Measurements from ENCODE around the gene COX4I2. TPM values are rescaled to one million over a fixed set of nuclear protein-coding genes. Genes with fewer than 3 reads are reported as not detected.
"Not testable (repeated sequence)": the region's sequence is repeated elsewhere in the genome, so short reads cannot be mapped to it uniquely, and the experiment has no call there.

Gene COX4I2
- total RNA-seq, 4 donors from 2014 or later, result 1.0 to 17.0 (median 1.8) TPM; not detected in 1

DNA sequence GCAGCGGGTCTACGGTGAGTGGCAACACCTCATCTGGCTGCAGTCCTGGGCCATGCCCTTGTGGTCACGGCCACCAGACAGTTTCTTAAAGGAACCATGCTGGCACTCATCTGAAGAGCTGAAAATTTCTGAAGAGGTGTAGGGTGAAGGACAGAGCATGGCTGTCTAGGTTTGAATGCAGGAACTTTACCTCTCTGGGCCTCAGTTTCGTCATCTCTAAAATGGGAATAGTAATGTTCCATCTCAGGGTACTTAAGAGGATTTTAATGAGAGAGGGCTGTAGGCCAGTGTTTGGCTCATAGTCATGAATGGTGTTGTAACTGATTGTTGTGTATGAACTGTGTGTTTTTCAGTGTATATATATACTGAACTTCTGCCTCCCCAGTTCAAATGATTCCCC lies 5.8 kb downstream of the COX4I2 start:
- no peak for DNase-seq (ENCODE audit: low spot score)
- TF ChIP-seq, protein P1, sequence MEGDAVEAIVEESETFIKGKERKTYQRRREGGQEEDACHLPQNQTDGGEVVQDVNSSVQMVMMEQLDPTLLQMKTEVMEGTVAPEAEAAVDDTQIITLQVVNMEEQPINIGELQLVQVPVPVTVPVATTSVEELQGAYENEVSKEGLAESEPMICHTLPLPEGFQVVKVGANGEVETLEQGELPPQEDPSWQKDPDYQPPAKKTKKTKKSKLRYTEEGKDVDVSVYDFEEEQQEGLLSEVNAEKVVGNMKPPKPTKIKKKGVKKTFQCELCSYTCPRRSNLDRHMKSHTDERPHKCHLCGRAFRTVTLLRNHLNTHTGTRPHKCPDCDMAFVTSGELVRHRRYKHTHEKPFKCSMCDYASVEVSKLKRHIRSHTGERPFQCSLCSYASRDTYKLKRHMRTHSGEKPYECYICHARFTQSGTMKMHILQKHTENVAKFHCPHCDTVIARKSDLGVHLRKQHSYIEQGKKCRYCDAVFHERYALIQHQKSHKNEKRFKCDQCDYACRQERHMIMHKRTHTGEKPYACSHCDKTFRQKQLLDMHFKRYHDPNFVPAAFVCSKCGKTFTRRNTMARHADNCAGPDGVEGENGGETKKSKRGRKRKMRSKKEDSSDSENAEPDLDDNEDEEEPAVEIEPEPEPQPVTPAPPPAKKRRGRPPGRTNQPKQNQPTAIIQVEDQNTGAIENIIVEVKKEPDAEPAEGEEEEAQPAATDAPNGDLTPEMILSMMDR (IDR thresholded peaks at IDR 0.05), result no peak
- ATAC-seq (ENCODE audit: low FRiP score), result no peak

DNA sequence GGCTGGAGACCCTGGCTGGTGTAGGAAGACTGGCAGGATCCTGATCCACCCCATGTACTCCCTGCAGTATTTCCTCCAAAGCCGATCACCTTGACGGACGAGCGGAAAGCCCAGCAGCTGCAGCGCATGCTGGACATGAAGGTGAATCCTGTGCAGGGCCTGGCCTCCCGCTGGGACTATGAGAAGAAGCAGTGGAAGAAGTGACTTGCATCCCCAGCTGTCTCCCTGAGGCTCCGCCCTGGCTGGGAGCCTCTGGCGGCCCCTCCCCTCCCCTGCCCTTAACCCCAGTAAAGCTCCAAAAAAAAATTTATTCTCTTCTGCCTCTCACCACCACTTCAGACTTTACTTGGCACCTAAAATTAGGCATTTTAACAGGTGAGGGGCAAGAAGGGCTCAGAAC lies 7.0 kb downstream of the COX4I2 start:
- DNase-seq (ENCODE audit: low spot score), result no peak

GRCh38 chr20:31648104-31648503 lies 10.4 kb downstream of the COX4I2 start:
- not testable (repeated sequence) for ATAC-seq (ENCODE audit: low FRiP score); DNase-seq (ENCODE audit: low spot score)

More for the DNA sequence above, 7.0 kb downstream of the COX4I2 start:
- TF ChIP-seq, protein P1 (IDR thresholded peaks at IDR 0.05), result no peak
- ATAC-seq (ENCODE audit: low FRiP score), result no peak

DNA sequence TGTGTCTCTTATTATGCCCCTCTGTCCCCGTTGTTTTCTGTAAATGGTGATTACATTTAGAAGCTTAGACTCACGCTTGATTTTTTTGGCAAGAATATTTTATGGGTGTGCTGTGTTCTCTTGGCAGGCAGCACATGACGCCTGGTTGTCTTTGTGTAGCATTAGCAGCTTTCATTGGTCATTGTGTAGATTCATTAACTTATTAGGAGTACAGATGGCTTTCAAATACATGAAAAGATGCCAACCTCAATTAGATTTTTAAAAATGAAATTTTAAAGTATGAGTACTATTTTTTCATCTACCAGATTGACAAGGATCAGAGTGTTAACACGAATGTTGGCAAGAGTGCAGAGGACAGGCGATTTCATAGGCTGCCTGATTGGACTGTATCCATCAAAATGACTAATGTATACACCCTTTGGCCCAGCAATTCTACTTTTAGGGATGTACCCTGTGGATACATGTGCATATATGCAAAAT lies 15.2 kb downstream of the COX4I2 start:
- TF ChIP-seq, protein P1 (IDR thresholded peaks at IDR 0.05), result no peak
- ATAC-seq (ENCODE audit: low FRiP score), result no peak
- no peak for DNase-seq (ENCODE audit: low spot score)

DNA sequence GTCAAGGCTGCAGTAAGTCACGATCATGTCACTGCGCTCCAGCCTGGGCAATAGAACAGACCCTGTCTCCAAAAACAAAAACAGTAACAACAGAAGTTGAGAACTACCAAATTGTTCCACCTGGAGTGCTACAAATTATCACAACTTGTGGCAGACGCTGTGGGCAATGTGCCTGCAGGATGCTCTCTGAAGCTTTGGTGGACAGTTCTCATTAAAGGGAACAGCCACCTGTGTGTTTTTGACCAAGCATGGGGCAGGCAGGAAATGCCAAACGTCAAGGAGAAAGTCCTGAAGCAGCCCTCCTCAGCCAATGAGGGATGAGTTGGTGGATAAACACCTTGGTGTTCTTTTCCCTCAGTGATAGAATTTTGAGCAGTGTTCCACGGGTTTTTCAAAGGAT lies 15.8 kb downstream of the COX4I2 start:
- no peak for DNase-seq (ENCODE audit: low spot score)
- ATAC-seq (ENCODE audit: low FRiP score), result no peak
- TF ChIP-seq, protein P1 (IDR thresholded peaks at IDR 0.05), result no peak

DNA sequence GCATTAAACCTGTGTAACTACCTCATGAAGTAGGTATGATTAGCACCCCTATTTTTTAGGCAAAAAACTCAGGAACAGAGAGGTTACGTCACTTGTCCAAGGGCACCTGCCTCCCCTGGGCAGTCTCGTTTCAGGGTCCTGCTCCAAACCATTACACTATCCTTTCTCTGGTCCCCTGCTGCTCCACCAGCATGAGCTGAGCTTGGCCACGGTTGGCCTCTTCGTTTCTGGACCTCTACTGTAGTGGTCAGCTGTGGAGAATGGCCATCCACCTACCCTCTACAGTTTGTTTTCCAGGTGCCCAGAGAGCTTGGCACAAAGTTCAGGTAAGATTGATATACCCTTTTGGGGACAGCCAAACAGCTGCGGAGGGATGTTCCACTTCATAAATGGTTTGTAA lies 16.8 kb downstream of the COX4I2 start:
- ATAC-seq (ENCODE audit: low FRiP score) (no peak), DNase-seq (ENCODE audit: low spot score) (no peak)
- TF ChIP-seq, protein P1 (IDR thresholded peaks at IDR 0.05), result no peak

DNA sequence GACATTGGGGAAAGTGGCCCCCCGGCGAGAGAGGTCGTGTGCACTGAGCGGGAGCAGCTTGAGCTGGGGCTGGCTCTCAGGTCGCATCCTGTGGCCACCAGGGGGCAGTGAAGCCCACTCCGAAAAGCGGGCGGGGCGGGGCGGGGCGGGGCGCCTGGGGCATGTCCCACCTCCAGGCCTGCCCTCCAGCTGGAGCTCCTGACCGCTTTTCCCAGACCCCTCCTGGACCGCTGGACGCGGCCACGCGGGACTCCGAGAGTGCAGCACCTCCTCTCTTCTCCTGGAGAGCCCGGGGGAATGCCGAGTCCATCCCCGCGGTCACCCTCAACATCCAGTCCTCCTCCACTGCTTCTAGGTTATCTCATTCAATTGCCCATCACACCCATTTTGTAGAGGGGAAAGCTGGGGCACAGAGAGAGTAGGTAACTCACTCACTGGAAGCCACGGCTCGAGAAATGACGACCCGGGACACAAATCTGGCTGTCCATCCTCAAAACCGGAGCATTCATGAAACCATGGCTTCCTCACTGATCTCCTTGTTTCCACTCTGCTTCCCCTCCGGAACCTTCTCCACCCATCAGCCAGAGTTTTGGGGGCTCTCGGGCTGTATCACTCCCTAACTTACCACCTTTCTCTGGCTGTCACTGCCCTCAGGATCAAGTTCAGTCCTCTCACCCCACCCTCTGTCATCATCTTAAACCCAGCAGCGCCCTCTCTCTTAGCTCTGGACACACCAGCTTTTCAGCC lies 24.1 kb downstream of the COX4I2 start:
- TF ChIP-seq, protein P1 (IDR thresholded peaks at IDR 0.05), result peak in 2 of 3 donors; percentile 8 to 16
- DNase-seq (ENCODE audit: low spot score), result peak; percentile 70
- peak; percentile 72 for ATAC-seq (ENCODE audit: low FRiP score)

All from omental fat pad (tissue), 4 donors.